ENCODE results near the gene TAF4. TPM values are rescaled to one million over a fixed set of nuclear protein-coding genes. Genes with fewer than 3 reads are reported as not detected.

Gene TAF4
- total and polyA plus RNA-seq, 2 donors (not counting 1 experiment from before 2014, with no cell fraction given), result 2.6 to 3.0 TPM

DNA sequence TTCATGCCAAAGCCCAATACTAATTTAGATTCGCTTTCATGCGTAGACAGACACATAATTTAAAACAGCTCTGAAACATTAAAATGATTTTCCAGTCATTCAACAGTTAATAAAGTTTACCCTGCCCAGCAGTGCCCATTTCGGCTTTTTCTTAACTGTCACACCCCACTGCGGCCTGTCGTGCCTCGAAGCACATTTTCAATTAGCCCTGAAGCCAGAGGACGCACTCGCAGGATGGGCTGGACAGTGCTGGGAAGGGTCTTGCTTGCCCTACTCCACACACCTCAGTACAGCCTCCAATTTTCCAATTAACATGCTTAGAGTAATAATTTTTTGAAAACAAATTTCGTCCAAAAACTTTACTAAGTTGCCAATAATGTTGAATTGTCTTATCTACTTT, 35.3 kb downstream of the TAF4 start:
- Histone ChIP-seq H3K4me1 (ENCODE audit: control insufficient read depth, extremely low read depth, insufficient read depth, low read length) (peaks cover 8% of the 10 kb centered on the region), H3K4me3 (replicated peaks in 1 of 4; ENCODE audit: control extremely low read depth in 1 of 4, insufficient read depth in 1 of 4, low read depth in 3 of 4, low read length in 4 of 4) (no peak overlapping the region), H3K27me3 (ENCODE audit: control insufficient read depth, insufficient read depth, low read length) (no peaks in the 10 kb centered on the region), H3K9ac (ENCODE audit: insufficient read depth, low read length) (no peak overlapping the region), H4K20me1 (ENCODE audit: control insufficient read depth, extremely low read depth, insufficient read depth, low read length) (no peaks in the 10 kb centered on the region), H3K36me3 (ENCODE audit: control insufficient read depth, insufficient read depth, low read length) (no peaks in the 10 kb centered on the region), H3K79me2 (ENCODE audit: control insufficient read depth, insufficient read depth, low read length) (peaks cover 17% of the 10 kb centered on the region), H3K27ac (ENCODE audit: insufficient read depth, low read length) (no peak overlapping the region), H3K4me2 (ENCODE audit: extremely low read depth, insufficient read depth, low read length) (no peak overlapping the region), H2AFZ (ENCODE audit: low read length) (no peak overlapping the region), H3K9me3 (ENCODE audit: control insufficient read depth, insufficient read depth, low read depth, low read length) (no peaks in the 10 kb centered on the region)
- DNase-seq (ENCODE audit: low read depth in 2 of 2), result no peak
- TF ChIP-seq EZH2 (IDR thresholded peaks at IDR 0.05; ENCODE audit: low read length, missing control alignments), result no peak
- TF ChIP-seq, protein P1, sequence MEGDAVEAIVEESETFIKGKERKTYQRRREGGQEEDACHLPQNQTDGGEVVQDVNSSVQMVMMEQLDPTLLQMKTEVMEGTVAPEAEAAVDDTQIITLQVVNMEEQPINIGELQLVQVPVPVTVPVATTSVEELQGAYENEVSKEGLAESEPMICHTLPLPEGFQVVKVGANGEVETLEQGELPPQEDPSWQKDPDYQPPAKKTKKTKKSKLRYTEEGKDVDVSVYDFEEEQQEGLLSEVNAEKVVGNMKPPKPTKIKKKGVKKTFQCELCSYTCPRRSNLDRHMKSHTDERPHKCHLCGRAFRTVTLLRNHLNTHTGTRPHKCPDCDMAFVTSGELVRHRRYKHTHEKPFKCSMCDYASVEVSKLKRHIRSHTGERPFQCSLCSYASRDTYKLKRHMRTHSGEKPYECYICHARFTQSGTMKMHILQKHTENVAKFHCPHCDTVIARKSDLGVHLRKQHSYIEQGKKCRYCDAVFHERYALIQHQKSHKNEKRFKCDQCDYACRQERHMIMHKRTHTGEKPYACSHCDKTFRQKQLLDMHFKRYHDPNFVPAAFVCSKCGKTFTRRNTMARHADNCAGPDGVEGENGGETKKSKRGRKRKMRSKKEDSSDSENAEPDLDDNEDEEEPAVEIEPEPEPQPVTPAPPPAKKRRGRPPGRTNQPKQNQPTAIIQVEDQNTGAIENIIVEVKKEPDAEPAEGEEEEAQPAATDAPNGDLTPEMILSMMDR (conservative IDR thresholded peaks at IDR 0.05 in 1 of 2, IDR thresholded peaks at IDR 0.05 in 1 of 2; ENCODE audit: low read depth in 1 of 2, low read length in 2 of 2), result no peak

DNA sequence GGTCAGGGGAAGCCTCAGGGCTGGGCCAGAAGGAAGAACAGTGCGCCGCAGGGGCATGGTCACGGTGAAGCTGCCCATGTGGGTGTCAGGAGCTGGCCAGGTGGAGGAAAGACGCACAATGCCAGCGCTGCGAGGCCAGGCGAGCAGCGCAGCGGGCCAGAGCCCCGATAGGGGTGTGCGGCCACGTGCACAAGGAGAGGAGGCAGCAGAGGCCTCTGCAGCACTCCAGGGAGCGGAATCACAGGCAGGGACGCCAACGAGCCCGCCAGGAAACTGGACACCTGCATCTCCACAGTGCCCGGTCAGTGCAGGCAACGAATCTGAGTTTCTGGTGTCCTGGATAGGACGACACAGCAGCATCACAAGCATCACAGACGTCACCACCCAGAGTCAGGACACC, 35.7 kb downstream of the TAF4 start:
- TF ChIP-seq, protein P1 (conservative IDR thresholded peaks at IDR 0.05 in 1 of 2, IDR thresholded peaks at IDR 0.05 in 1 of 2; ENCODE audit: low read depth in 1 of 2, low read length in 2 of 2), result no peak
- TF ChIP-seq EZH2 (IDR thresholded peaks at IDR 0.05; ENCODE audit: low read length, missing control alignments), result no peak
- H3K27me3 ChIP-seq (ENCODE audit: control insufficient read depth, insufficient read depth, low read length), result no peaks in the 10 kb centered on the region
- H2AFZ ChIP-seq (ENCODE audit: low read length), result no peak overlapping the region
- no peaks in the 10 kb centered on the region for H3K9me3 ChIP-seq (ENCODE audit: control insufficient read depth, insufficient read depth, low read depth, low read length)
- H3K9ac ChIP-seq (ENCODE audit: insufficient read depth, low read length), result no peak overlapping the region
- H3K27ac ChIP-seq (ENCODE audit: insufficient read depth, low read length), result no peak overlapping the region
- no peak for DNase-seq (ENCODE audit: low read depth in 2 of 2)
- peaks cover 8% of the 10 kb centered on the region for H3K4me1 ChIP-seq (ENCODE audit: control insufficient read depth, extremely low read depth, insufficient read depth, low read length)
- H3K4me3 ChIP-seq (replicated peaks in 1 of 4; ENCODE audit: control extremely low read depth in 1 of 4, insufficient read depth in 1 of 4, low read depth in 3 of 4, low read length in 4 of 4), result no peak overlapping the region
- no peaks in the 10 kb centered on the region for H3K36me3 ChIP-seq (ENCODE audit: control insufficient read depth, insufficient read depth, low read length)
- H3K4me2 ChIP-seq (ENCODE audit: extremely low read depth, insufficient read depth, low read length), result no peak overlapping the region
- peaks cover 19% of the 10 kb centered on the region for H3K79me2 ChIP-seq (ENCODE audit: control insufficient read depth, insufficient read depth, low read length)
- H4K20me1 ChIP-seq (ENCODE audit: control insufficient read depth, extremely low read depth, insufficient read depth, low read length), result no peaks in the 10 kb centered on the region

DNA sequence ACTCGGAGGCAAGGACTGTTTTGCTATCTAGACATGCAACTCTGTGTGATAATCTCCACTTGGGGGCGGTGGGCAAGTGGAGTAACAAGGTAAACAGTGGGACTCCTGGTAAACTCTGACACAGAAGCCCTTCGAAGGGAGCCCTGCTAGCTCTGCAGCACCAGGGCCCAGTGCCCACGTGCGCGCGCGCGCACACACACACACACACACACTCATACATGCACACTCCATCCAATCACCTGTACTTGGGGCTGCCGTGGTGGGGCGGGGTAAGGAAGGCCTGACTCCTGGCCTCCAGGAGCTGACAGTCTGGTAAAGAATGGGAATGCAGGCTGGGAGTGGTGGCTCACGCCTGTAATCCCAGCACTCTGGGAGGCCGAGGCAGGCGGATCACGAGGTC, 36.4 kb downstream of the TAF4 start:
- Histone ChIP-seq H3K79me2 (ENCODE audit: control insufficient read depth, insufficient read depth, low read length) (peaks cover 19% of the 10 kb centered on the region), H3K27me3 (ENCODE audit: control insufficient read depth, insufficient read depth, low read length) (no peaks in the 10 kb centered on the region), H3K9ac (ENCODE audit: insufficient read depth, low read length) (no peak overlapping the region)

More for the DNA sequence above, 36.4 kb downstream of the TAF4 start:
- Histone ChIP-seq H3K4me2 (ENCODE audit: extremely low read depth, insufficient read depth, low read length) (no peak overlapping the region), H3K4me1 (ENCODE audit: control insufficient read depth, extremely low read depth, insufficient read depth, low read length) (peaks cover 8% of the 10 kb centered on the region), H3K27ac (ENCODE audit: insufficient read depth, low read length) (no peak overlapping the region), H3K9me3 (ENCODE audit: control insufficient read depth, insufficient read depth, low read depth, low read length) (no peaks in the 10 kb centered on the region), H2AFZ (ENCODE audit: low read length) (no peak overlapping the region), H3K36me3 (ENCODE audit: control insufficient read depth, insufficient read depth, low read length) (no peaks in the 10 kb centered on the region), H4K20me1 (ENCODE audit: control insufficient read depth, extremely low read depth, insufficient read depth, low read length) (no peaks in the 10 kb centered on the region), H3K4me3 (replicated peaks in 1 of 4; ENCODE audit: control extremely low read depth in 1 of 4, insufficient read depth in 1 of 4, low read depth in 3 of 4, low read length in 4 of 4) (no peak overlapping the region)
- TF ChIP-seq EZH2 (IDR thresholded peaks at IDR 0.05; ENCODE audit: low read length, missing control alignments), result no peak
- TF ChIP-seq, protein P1 (conservative IDR thresholded peaks at IDR 0.05 in 1 of 2, IDR thresholded peaks at IDR 0.05 in 1 of 2; ENCODE audit: low read depth in 1 of 2, low read length in 2 of 2), result no peak
- DNase-seq (ENCODE audit: low read depth in 2 of 2), result no peak

Measured in fibroblast of lung (primary cell).